ENCODE measurements around the gene WWOX.

WWOX gene

DNA sequence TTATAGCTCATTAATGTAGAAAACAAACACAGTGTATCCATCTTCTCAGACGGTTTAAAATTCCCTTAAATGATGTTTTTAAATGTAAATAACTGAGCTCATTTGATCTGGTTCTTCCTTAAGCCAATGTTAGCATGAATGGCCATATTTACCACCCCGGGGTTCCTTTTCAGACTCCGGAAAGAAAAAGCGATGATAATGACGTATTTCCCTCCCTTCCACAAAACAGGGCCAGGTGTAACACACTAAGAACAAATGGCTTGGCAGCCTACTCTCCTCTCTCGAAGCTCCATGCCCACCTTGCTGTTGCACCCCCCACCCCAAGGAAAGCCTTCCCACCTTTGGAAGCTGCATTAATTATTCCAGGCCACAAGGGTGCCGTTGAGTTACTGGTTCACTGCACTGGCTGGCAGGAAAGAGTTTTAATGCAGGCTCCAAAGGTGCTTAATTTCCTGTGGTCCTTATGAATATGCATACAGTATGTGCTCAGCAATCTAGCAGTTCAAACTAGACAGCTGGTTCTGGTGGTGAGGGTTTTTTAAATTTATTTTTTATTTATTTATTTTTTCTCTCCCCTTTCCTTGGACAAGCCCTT is 378.9 kb downstream of the WWOX start:
- no peak overlapping the region for H3K9ac ChIP-seq (ENCODE audit: insufficient read length, low read depth)
- no peak for TF ChIP-seq ZNF274 (IDR thresholded peaks at IDR 0.05; ENCODE audit: low read depth, low read length)
- no peak for TF ChIP-seq SUZ12 (IDR thresholded peaks at IDR 0.05; ENCODE audit: extremely low read depth, insufficient read depth, insufficient read length)
- TF ChIP-seq YY1 (IDR thresholded peaks at IDR 0.05; ENCODE audit: insufficient read depth, insufficient read length), result no peak
- no peaks in the 10 kb centered on the region for H3K27me3 ChIP-seq (ENCODE audit: insufficient read depth, insufficient read length)
- no peak for DNase-seq (ENCODE audit: low read depth, low spot score)
- H3K9me3 ChIP-seq (ENCODE audit: insufficient read depth, low read length), result no peaks in the 10 kb centered on the region
- no peaks in the 10 kb centered on the region for H3K36me3 ChIP-seq (ENCODE audit: insufficient read depth, insufficient read length, low read length)
- H3K4me3 ChIP-seq (ENCODE audit: insufficient read length, low read depth), result no peak overlapping the region
- peaks cover 3% of the 10 kb centered on the region for H3K4me1 ChIP-seq (ENCODE audit: insufficient read depth, insufficient read length)

DNA sequence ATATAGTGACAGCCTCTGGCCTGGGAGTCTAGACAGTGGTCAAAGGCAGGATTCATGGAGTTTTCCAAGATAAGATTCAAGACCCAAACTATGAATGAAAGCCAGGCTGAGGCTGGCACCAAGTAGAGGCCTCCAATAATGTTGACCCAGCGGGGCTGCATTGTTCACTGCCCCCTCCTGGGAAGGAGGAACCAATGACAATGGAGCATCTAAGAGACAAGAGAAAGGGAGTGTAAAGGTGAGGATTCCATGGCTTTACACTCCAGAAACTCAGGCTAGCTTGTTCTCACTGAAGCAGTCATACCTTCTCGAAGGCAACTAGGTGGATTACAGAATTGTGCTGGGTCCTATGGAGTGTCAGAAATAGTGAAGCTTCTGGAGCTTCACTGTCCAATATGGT is 380.3 kb downstream of the WWOX start:
- no peak overlapping the region for H3K9ac ChIP-seq (ENCODE audit: insufficient read length, low read depth)

DNA sequence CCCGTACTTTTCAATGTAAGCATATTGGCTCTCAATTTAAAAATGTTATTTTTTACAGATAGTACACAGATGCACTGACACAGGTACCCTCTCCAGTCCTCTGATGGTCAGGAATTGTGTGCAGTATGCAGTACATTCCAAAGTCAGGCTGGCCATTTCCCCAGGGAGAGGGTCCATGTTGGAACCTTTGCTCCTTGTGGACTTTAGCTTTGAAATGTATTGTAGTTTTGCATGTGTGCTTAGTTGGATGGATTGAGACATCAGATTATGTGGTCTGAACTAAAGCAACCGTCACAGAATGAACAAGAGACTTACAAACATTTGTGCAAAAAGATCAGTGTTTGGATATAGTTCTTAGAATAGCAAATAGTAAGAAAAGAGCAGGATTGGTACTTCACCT is 381.1 kb downstream of the WWOX start:
- Histone ChIP-seq H3K9ac (ENCODE audit: insufficient read length, low read depth) (no peak overlapping the region), H3K4me1 (ENCODE audit: insufficient read depth, insufficient read length) (peaks cover 3% of the 10 kb centered on the region), H3K9me3 (ENCODE audit: insufficient read depth, low read length) (no peaks in the 10 kb centered on the region), H3K36me3 (ENCODE audit: insufficient read depth, insufficient read length, low read length) (no peaks in the 10 kb centered on the region), H3K4me3 (ENCODE audit: insufficient read length, low read depth) (no peak overlapping the region), H3K27me3 (ENCODE audit: insufficient read depth, insufficient read length) (no peaks in the 10 kb centered on the region)
- DNase-seq (ENCODE audit: low read depth, low spot score), result no peak
- TF ChIP-seq SUZ12 (IDR thresholded peaks at IDR 0.05; ENCODE audit: extremely low read depth, insufficient read depth, insufficient read length), result no peak
- TF ChIP-seq YY1 (IDR thresholded peaks at IDR 0.05; ENCODE audit: insufficient read depth, insufficient read length), result no peak
- TF ChIP-seq ZNF274 (IDR thresholded peaks at IDR 0.05; ENCODE audit: low read depth, low read length), result no peak

More for the DNA sequence above, 380.3 kb downstream of the WWOX start:
- Histone ChIP-seq H3K4me3 (ENCODE audit: insufficient read length, low read depth) (no peak overlapping the region), H3K9me3 (ENCODE audit: insufficient read depth, low read length) (no peaks in the 10 kb centered on the region), H3K36me3 (ENCODE audit: insufficient read depth, insufficient read length, low read length) (no peaks in the 10 kb centered on the region), H3K27me3 (ENCODE audit: insufficient read depth, insufficient read length) (no peaks in the 10 kb centered on the region), H3K4me1 (ENCODE audit: insufficient read depth, insufficient read length) (peaks cover 3% of the 10 kb centered on the region)
- DNase-seq (ENCODE audit: low read depth, low spot score), result no peak
- TF ChIP-seq YY1 (IDR thresholded peaks at IDR 0.05; ENCODE audit: insufficient read depth, insufficient read length), result no peak
- no peak for TF ChIP-seq SUZ12 (IDR thresholded peaks at IDR 0.05; ENCODE audit: extremely low read depth, insufficient read depth, insufficient read length)
- no peak for TF ChIP-seq ZNF274 (IDR thresholded peaks at IDR 0.05; ENCODE audit: low read depth, low read length)

DNA sequence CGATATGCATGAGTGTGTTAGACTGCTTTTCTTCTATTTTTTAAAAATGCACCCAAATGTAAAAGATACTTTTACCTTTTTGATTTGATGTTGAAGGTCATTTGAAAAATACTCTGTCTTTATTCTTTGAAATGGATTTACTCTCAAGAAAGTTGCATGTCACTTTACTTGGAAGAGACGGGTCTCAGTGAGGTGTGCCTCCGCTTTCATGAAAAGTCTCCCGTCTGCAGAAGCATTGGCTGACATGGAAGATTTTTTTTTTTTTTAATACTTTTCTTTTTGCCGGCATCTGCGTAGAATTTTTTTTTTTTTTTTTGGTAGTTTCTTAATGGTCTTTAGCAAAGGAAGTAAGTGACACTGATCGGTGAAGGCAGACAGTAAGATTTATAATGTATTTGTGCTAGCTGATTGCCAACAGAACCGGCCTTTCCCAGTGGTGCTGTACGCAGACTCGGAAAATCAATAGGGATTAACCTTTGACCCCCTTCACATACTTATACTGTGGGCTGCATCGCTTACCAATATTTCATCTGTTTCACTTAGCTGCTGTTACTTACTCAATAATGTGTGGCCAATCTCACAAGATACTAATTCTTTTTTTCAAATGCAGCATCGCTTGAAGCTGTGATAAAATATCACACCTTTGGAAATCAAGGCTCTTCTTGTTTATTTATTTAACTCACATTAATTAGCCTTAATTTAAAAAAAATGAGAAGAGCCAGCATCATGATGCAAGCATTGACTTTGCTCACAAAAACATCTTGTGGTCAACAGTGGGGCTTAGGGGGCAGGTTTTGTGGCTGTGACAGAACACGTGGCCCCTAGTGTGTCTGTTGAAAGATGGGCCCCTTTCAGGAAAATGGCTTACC is 383.9 kb downstream of the WWOX start:
- Histone ChIP-seq H3K9me3 (ENCODE audit: insufficient read depth, low read length) (peaks cover 9% of the 10 kb centered on the region), H3K27me3 (ENCODE audit: insufficient read depth, insufficient read length) (no peaks in the 10 kb centered on the region), H3K9ac (ENCODE audit: insufficient read length, low read depth) (no peak overlapping the region), H3K4me3 (ENCODE audit: insufficient read length, low read depth) (no peak overlapping the region), H3K4me1 (ENCODE audit: insufficient read depth, insufficient read length) (peaks cover under 1% of the 10 kb centered on the region), H3K36me3 (ENCODE audit: insufficient read depth, insufficient read length, low read length) (no peaks in the 10 kb centered on the region)
- no peak for DNase-seq (ENCODE audit: low read depth, low spot score)
- no peak for TF ChIP-seq SUZ12 (IDR thresholded peaks at IDR 0.05; ENCODE audit: extremely low read depth, insufficient read depth, insufficient read length)
- TF ChIP-seq YY1 (IDR thresholded peaks at IDR 0.05; ENCODE audit: insufficient read depth, insufficient read length), result no peak
- no peak for TF ChIP-seq ZNF274 (IDR thresholded peaks at IDR 0.05; ENCODE audit: low read depth, low read length)

DNA sequence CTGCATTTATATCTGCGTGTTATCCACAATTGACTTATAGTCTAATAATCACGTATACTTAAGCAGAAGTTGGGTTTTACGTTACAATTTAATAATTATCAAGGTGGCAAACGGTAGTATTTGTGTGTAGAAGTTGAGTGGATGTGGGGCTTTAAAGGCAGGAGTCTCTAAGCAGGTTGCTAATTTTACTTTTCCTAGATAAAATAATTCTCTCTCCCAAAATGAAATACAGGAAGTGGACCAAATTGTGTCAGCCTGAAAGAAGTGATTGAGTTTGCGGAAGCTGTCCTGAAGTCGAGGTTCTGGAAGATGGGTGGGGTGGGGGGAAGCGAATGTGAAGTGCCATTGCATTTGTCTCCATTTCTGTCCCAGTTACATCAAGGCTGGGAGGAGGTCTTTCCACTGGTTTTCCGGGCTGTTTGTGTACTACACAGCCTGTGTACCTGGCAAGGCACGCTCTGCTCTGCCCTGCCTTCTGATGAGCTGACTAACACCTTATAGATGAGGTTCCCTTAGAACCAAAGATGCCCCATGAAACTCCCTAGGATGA is 385.1 kb downstream of the WWOX start:
- Histone ChIP-seq H3K9me3 (ENCODE audit: insufficient read depth, low read length) (peaks cover 17% of the 10 kb centered on the region), H3K4me1 (ENCODE audit: insufficient read depth, insufficient read length) (no peaks in the 10 kb centered on the region), H3K36me3 (ENCODE audit: insufficient read depth, insufficient read length, low read length) (no peaks in the 10 kb centered on the region), H3K9ac (ENCODE audit: insufficient read length, low read depth) (no peak overlapping the region), H3K27me3 (ENCODE audit: insufficient read depth, insufficient read length) (no peaks in the 10 kb centered on the region), H3K4me3 (ENCODE audit: insufficient read length, low read depth) (no peak overlapping the region)
- no peak for DNase-seq (ENCODE audit: low read depth, low spot score)
- TF ChIP-seq ZNF274 (IDR thresholded peaks at IDR 0.05; ENCODE audit: low read depth, low read length) (no peak), YY1 (IDR thresholded peaks at IDR 0.05; ENCODE audit: insufficient read depth, insufficient read length) (no peak), SUZ12 (IDR thresholded peaks at IDR 0.05; ENCODE audit: extremely low read depth, insufficient read depth, insufficient read length) (no peak)

DNA sequence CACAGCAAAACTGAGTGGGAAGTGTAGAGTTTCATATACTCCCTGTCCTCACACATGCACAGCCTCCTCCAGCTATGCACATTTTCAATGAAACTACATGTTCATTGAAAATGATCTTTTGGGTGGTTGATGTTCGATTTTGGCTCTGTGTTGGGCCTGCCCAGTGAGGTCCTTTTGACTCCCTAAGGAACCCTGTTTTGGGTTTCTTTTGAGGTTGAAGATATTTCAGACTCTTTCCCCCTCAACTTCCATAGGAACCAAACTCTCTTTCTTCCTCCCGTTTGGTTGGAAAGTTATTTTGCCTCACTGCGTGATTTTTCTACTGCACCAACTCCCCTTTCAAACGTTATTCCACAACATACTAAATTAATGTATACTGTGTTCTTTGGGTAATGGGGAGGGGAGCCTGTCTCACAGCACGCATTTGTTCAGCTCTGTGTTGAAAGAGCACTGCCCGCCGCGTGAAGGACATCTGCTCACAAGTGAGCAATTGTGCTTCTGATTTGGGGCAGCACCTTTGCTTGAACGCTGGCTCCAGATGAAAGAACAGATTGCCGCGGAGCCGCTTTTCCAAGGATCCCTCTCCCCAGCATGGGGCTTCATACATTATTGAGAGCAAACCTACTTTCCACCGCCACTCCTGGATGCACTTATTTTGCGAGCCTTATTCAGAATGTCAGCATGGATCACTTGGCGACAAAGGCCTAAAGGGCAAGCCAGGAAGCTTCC is 385.9 kb downstream of the WWOX start:
- H3K9ac ChIP-seq (ENCODE audit: insufficient read length, low read depth), result no peak overlapping the region
- no peaks in the 10 kb centered on the region for H3K4me1 ChIP-seq (ENCODE audit: insufficient read depth, insufficient read length)
- peaks cover 17% of the 10 kb centered on the region for H3K9me3 ChIP-seq (ENCODE audit: insufficient read depth, low read length)
- no peaks in the 10 kb centered on the region for H3K27me3 ChIP-seq (ENCODE audit: insufficient read depth, insufficient read length)
- no peaks in the 10 kb centered on the region for H3K36me3 ChIP-seq (ENCODE audit: insufficient read depth, insufficient read length, low read length)
- TF ChIP-seq ZNF274 (IDR thresholded peaks at IDR 0.05; ENCODE audit: low read depth, low read length), result no peak
- DNase-seq (ENCODE audit: low read depth, low spot score), result no peak
- no peak overlapping the region for H3K4me3 ChIP-seq (ENCODE audit: insufficient read length, low read depth)

DNA sequence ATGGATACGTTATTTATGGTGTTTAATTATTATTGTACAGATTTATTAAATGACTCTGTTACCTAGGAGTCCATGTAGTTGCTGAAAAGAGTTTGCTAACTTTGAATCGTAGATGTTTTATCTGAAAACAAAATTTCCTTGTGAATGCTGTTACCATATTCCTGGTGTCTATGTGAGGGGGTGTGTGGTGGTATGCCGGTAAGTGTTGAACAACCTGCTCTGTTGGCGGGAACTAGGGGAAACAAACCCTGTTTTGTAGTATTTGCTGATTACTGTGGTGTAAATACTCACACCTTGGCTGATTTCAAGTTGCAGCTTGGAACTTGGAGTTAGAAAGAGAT is 386.4 kb downstream of the WWOX start:
- H3K9ac ChIP-seq (ENCODE audit: insufficient read length, low read depth), result no peak overlapping the region
- H3K4me1 ChIP-seq (ENCODE audit: insufficient read depth, insufficient read length), result no peaks in the 10 kb centered on the region
- no peaks in the 10 kb centered on the region for H3K36me3 ChIP-seq (ENCODE audit: insufficient read depth, insufficient read length, low read length)
- no peak overlapping the region for H3K4me3 ChIP-seq (ENCODE audit: insufficient read length, low read depth)
- no peak for DNase-seq (ENCODE audit: low read depth, low spot score)
- peaks cover 17% of the 10 kb centered on the region for H3K9me3 ChIP-seq (ENCODE audit: insufficient read depth, low read length)
- TF ChIP-seq YY1 (IDR thresholded peaks at IDR 0.05; ENCODE audit: insufficient read depth, insufficient read length) (no peak), SUZ12 (IDR thresholded peaks at IDR 0.05; ENCODE audit: extremely low read depth, insufficient read depth, insufficient read length) (no peak), ZNF274 (IDR thresholded peaks at IDR 0.05; ENCODE audit: low read depth, low read length) (no peak)
- no peaks in the 10 kb centered on the region for H3K27me3 ChIP-seq (ENCODE audit: insufficient read depth, insufficient read length)

All from NT2/D1 (cell line).